ENCODE data around the gene SMAD3.

Gene SMAD3

DNA sequence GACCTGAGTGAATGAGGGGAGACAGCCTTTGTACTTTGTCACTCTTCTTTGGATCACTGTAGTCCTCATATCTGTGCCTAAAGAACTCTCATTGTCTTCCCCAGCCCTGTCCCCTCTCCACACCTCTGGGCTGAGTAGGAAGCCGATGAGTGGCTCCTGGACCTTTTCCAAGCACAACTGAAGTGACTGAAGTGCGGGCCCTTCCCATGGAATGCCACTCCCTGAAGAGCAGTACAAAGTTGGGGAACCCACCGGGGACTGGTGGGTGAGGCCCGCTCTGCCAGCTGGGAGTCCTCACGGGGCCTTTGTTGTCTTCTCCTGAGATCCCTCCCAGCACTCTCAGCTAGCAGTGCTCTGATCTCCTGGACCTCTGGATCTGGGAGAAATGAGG, 99.0 kb downstream of the SMAD3 start:
- Mint-ChIP-seq H3K4me1 (ENCODE audit: low read depth) (no peaks in the 10 kb centered on the region), H3K4me3 (no peak overlapping the region), H3K36me3 (no peaks in the 10 kb centered on the region), H3K27ac (no peak overlapping the region), H3K27me3 (no peaks in the 10 kb centered on the region), H3K9me3 (ENCODE audit: low read depth) (no peaks in the 10 kb centered on the region)

DNA sequence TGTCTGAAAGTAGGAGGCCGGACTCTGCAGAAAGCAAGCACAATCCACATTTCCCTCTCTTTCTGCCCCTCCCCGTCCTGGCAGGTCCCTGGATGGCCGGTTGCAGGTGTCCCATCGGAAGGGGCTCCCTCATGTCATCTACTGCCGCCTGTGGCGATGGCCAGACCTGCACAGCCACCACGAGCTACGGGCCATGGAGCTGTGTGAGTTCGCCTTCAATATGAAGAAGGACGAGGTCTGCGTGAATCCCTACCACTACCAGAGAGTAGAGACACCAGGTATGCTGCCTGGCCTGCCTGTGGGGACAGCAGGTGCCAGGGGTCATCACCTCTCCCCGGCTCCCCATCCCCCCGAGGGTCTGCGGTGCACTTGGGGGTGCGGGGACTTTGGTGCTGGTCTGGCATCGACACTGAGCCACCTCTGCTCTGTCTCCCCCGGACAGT, 99.4 kb downstream of the SMAD3 start:
- Mint-ChIP-seq H3K27ac (no peak overlapping the region), H3K36me3 (no peaks in the 10 kb centered on the region), H3K4me3 (no peak overlapping the region), H3K9me3 (ENCODE audit: low read depth) (no peaks in the 10 kb centered on the region), H3K27me3 (no peaks in the 10 kb centered on the region), H3K4me1 (ENCODE audit: low read depth) (no peaks in the 10 kb centered on the region)

DNA sequence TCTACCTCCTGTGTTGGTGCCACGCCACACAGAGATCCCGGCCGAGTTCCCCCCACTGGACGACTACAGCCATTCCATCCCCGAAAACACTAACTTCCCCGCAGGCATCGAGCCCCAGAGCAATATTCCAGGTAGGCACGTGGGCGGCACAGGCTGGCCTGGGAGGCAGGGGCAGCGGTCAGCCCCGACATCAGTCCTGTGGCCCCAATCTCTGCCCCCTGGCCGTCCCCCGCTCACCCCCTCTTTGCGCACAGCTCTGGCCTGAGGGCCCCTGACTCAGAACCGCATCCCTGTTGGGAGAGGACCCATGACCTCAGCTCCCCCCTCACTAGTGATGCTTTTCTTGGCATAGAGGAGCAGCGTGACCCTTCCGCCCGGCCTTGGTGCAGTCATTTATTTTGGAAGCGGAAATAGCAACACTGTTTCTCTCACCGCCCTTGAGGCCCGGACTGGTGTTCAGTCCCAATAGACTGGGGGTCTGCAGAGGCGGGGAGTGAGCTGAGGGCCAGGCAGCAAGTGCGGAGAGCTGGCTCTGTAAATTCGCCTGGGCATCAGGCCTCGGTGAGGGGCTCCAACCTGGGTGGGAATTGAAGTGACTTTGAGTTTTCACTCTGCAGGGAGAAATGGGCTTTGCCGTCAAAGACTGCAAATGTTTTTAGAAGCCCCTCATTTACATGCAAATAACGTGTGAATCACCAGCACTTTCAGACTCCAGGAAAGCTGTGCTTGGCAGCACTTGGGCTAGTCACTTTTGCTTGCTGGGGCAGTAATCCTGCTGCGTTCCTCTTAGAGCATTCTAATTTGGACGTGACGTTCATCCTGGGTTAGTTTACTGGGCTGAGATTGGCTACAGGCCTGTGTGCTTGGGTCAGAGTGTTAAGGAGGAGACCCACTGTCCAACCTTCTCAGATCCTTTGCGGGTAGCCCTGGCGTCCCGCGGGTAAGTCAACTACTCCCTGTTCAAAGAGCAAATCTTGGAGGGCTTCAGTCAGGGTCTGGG, 100.2 kb downstream of the SMAD3 start:
- peaks cover 2% of the 10 kb centered on the region for H3K36me3 Mint-ChIP-seq
- no peaks in the 10 kb centered on the region for H3K27me3 Mint-ChIP-seq
- no peak overlapping the region for H3K27ac Mint-ChIP-seq
- H3K4me3 Mint-ChIP-seq: no peak overlapping the region
- H3K9me3 Mint-ChIP-seq (ENCODE audit: low read depth): no peaks in the 10 kb centered on the region
- H3K4me1 Mint-ChIP-seq (ENCODE audit: low read depth): no peaks in the 10 kb centered on the region

DNA sequence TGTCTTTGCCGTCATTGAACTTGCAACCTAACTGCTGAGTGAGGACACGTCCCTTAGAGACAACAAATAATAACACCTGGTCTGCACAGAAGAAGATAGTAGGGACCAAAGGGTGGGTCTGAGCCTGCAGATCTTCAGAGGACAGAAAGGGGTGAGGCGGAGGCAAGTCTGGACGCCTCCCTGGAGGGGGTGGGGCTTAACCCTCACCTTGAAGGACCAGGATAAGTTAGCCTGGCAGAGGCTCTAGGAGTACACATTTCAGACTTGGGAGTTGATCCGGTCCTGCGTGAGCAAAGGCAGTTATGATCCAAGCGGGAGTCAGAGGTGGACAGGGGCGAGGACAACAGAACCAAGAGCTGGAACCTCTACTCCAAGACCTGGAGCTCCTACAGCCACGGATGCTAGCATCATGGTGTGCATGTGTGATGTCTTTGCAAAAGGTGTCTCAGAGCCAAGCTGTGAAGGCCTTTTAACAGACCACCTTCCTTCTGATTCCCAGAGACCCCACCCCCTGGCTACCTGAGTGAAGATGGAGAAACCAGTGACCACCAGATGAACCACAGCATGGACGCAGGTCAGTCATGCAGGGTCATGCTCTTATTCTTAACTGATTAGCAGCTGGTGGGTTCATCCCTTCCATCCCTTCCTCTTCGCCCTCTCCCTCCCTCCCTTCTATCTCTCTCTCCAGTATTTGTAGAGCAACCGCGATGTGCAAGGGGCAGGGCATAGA, 101.0 kb downstream of the SMAD3 start:
- no peaks in the 10 kb centered on the region for H3K4me1 Mint-ChIP-seq (ENCODE audit: low read depth)
- no peaks in the 10 kb centered on the region for H3K27me3 Mint-ChIP-seq
- H3K27ac Mint-ChIP-seq: no peak overlapping the region
- peaks cover 6% of the 10 kb centered on the region for H3K36me3 Mint-ChIP-seq
- H3K4me3 Mint-ChIP-seq: no peak overlapping the region
- no peaks in the 10 kb centered on the region for H3K9me3 Mint-ChIP-seq (ENCODE audit: low read depth)

DNA sequence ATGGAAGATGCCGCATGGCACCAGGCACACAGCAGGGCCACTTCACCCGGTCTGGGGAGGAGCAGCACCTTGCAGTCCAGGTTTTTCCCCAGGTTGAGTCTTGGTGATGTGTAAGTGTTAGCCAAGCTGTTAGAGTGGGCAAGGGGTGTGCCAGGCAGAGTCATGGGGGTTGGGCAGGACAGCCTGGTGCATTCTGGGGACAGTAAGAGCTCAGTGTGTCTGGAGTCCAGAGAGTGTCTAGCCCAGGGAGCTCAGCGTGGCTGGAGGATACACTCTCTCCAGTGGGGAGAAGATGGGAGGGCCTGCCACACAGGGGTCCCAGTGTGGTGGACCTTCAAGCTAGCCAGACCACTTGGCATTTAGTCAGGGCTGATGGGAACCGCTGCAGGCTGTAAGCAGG, 101.7 kb downstream of the SMAD3 start:
- Mint-ChIP-seq H3K9me3 (ENCODE audit: low read depth) (no peaks in the 10 kb centered on the region), H3K36me3 (peaks cover 6% of the 10 kb centered on the region), H3K4me3 (no peak overlapping the region), H3K27ac (no peak overlapping the region), H3K27me3 (no peaks in the 10 kb centered on the region), H3K4me1 (ENCODE audit: low read depth) (no peaks in the 10 kb centered on the region)

DNA sequence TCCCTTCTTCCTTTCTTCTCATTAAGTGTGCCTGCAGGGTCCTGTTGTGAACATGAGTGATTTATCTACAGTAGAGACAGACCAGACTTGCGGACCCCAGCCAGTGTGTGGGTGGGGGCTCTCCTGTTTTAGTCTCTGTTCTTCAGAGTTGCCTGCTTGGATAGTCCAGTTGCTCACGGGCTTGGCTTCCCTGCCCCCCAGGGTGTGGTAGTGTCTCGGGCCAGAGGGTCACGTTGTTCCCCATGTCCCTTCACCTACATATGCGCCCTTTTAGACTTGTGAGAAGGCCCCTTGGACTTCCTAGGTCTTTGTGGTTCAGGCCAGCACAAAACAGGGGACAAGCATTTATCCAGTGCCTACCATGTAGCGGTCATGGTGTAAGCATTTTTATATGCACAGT, 103.3 kb downstream of the SMAD3 start:
- peaks cover 6% of the 10 kb centered on the region for H3K36me3 Mint-ChIP-seq
- peaks cover 7% of the 10 kb centered on the region for H3K4me1 Mint-ChIP-seq (ENCODE audit: low read depth)
- H3K27me3 Mint-ChIP-seq: no peaks in the 10 kb centered on the region
- H3K27ac Mint-ChIP-seq: no peak overlapping the region
- H3K9me3 Mint-ChIP-seq (ENCODE audit: low read depth): no peaks in the 10 kb centered on the region
- no peak overlapping the region for H3K4me3 Mint-ChIP-seq

DNA sequence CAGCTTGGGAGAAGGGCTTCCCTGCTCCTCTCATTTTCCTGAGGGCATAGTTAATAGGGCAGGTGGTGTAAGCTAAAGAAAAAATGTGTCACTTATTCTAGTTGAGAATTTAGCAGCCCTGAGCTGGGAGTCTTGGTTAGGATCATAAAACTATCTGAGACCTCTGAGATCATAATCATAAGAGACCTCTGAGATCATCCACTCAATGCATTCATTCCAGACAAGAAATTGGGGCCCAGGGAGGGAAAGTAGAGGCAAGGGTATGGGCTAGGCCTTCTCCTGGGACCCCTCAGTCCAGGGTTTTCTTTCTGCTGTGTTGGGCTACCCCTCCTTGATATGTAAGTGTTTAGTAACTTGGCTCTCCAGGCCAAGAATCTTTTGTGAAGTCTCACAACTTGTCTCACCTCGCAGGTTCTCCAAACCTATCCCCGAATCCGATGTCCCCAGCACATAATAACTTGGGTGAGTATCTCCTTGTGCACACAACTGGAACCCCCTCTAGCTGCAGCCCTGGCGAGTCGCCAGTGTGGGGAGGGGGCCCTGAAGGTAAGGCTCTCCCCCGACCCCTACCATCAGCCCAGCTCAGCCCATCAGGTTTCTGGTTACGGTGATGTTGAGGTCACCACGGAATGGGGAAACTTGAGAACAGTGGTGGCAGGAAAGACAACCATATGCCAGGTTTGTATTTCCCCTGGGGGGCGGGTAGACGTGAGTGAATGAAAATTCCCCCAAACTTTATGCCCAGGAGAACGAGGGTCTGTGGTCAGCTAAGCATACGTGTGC, 104.9 kb downstream of the SMAD3 start:
- Mint-ChIP-seq H3K27me3 (no peaks in the 10 kb centered on the region), H3K4me3 (no peak overlapping the region), H3K4me1 (ENCODE audit: low read depth) (peaks cover 19% of the 10 kb centered on the region), H3K27ac (no peak overlapping the region), H3K9me3 (ENCODE audit: low read depth) (no peaks in the 10 kb centered on the region), H3K36me3 (peaks cover 6% of the 10 kb centered on the region)

DNA sequence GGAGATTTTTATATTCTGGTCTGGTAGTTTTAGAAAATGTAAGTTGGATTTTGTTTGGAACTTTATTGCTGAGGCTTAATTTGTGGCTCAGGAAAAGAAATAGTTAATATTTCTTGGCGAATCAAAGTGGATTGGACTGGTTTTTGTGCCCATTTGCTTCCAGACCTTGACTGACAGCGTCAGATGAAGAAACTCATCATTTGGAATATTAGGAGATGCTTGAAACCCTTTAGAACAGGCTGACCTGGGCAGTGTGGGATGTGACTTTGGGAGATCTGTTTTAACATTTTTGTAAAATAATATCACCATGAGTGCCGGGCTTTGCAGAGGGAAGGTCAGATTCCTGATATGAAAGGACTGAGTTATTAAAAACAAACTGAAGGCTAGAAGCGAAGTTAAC, 106.1 kb downstream of the SMAD3 start:
- H3K36me3 Mint-ChIP-seq: peaks cover 6% of the 10 kb centered on the region
- no peaks in the 10 kb centered on the region for H3K27me3 Mint-ChIP-seq
- no peaks in the 10 kb centered on the region for H3K9me3 Mint-ChIP-seq (ENCODE audit: low read depth)
- H3K27ac Mint-ChIP-seq: no peak overlapping the region
- H3K4me1 Mint-ChIP-seq (ENCODE audit: low read depth): peaks cover 29% of the 10 kb centered on the region
- no peak overlapping the region for H3K4me3 Mint-ChIP-seq

DNA sequence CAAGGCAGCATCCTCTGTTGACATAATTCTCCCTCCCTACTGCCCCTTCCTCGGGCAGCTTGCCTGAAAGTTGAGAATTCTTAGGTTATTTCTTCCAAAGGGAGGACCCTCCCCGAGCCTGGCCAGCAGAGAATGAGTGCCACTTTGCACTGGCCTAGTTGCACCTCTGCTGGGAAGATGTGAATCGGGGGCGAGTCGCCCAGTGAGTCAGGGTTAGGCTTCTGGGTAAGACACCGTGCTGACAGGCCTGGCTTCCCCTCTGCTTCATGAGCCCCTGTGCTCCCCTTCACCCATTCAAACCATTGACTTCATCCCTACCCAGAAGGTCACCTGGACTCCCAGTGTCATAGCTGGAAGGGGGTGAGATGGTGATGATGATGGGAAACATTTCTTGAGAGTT, 106.8 kb downstream of the SMAD3 start:
- H3K4me1 Mint-ChIP-seq (ENCODE audit: low read depth): peaks cover 32% of the 10 kb centered on the region
- peaks cover 6% of the 10 kb centered on the region for H3K36me3 Mint-ChIP-seq
- no peaks in the 10 kb centered on the region for H3K27me3 Mint-ChIP-seq
- H3K27ac Mint-ChIP-seq: peak overlapping the region; percentile 1
- H3K9me3 Mint-ChIP-seq (ENCODE audit: low read depth): no peaks in the 10 kb centered on the region
- H3K4me3 Mint-ChIP-seq: no peak overlapping the region

DNA sequence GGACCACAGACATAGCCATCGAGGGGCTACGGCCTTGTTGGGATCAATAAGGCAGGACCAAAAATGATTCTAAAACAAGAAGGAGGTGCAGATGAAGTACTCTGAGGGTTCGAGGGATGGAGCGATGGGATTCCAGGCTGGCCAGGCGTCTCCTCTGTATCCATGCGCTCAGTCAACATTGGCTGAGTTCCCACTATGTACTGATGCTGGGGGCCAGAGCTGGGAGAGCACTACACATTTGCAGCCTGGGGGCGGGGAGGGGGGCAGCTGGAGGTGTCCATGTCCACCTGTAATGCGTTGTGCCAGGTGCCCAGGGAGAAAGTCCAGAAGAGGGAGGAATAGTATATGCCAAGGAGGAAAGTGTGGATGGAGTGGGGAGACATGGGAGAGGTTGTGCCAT, 107.6 kb downstream of the SMAD3 start:
- peaks cover 32% of the 10 kb centered on the region for H3K4me1 Mint-ChIP-seq (ENCODE audit: low read depth)

DNA sequence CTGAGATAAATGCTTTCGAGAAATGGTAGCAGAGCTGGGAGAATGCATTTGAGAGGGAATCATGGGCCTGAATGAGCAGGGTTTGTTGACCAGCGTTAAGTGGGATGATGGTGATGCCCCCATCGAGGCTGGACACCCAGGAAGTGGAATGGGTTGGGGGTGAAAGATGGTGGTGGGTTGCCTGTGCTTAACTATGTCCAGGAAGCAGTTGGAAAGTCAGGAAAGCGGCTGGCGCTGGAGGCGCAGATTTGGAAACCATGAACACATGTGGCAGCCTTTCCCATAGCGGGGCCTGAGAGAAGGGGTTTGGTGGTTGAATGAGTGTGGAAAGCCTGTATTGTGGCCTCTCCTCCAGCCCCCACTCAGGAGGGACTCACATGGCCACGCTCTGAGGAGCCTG, 108.4 kb downstream of the SMAD3 start:
- no peak overlapping the region for H3K27ac Mint-ChIP-seq
- H3K9me3 Mint-ChIP-seq (ENCODE audit: low read depth): no peaks in the 10 kb centered on the region
- no peak overlapping the region for H3K4me3 Mint-ChIP-seq
- H3K27me3 Mint-ChIP-seq: no peaks in the 10 kb centered on the region
- peaks cover 32% of the 10 kb centered on the region for H3K4me1 Mint-ChIP-seq (ENCODE audit: low read depth)
- peaks cover 8% of the 10 kb centered on the region for H3K36me3 Mint-ChIP-seq

More for the DNA sequence above, 107.6 kb downstream of the SMAD3 start:
- peaks cover 6% of the 10 kb centered on the region for H3K36me3 Mint-ChIP-seq
- no peaks in the 10 kb centered on the region for H3K9me3 Mint-ChIP-seq (ENCODE audit: low read depth)
- H3K27ac Mint-ChIP-seq: peak overlapping the region; percentile 24
- no peak overlapping the region for H3K4me3 Mint-ChIP-seq
- H3K27me3 Mint-ChIP-seq: no peaks in the 10 kb centered on the region

DNA sequence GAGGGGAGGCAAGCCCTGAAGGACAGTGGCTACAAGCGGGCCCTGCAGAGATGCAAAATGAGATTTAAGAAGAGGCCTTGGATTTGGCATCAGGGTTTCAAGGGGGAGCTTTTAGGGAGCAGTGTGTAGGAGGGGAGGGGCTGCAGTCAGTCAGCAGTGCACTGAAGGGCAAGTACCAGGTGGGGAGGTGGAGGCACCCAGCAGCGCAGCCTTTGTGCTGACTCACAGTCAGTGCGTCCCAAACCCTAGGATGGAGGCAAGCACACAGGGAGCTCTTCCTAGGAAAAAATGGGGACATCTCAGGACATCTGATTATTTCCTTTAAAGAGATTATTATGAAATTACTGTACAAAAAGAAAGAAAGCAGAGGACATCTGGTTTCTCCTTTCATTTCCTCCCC, 109.0 kb downstream of the SMAD3 start:
- Mint-ChIP-seq H3K27me3 (no peaks in the 10 kb centered on the region), H3K27ac (peak overlapping the region; percentile 75), H3K36me3 (peaks cover 9% of the 10 kb centered on the region), H3K9me3 (ENCODE audit: low read depth) (no peaks in the 10 kb centered on the region), H3K4me3 (no peak overlapping the region), H3K4me1 (ENCODE audit: low read depth) (peaks cover 32% of the 10 kb centered on the region)

DNA sequence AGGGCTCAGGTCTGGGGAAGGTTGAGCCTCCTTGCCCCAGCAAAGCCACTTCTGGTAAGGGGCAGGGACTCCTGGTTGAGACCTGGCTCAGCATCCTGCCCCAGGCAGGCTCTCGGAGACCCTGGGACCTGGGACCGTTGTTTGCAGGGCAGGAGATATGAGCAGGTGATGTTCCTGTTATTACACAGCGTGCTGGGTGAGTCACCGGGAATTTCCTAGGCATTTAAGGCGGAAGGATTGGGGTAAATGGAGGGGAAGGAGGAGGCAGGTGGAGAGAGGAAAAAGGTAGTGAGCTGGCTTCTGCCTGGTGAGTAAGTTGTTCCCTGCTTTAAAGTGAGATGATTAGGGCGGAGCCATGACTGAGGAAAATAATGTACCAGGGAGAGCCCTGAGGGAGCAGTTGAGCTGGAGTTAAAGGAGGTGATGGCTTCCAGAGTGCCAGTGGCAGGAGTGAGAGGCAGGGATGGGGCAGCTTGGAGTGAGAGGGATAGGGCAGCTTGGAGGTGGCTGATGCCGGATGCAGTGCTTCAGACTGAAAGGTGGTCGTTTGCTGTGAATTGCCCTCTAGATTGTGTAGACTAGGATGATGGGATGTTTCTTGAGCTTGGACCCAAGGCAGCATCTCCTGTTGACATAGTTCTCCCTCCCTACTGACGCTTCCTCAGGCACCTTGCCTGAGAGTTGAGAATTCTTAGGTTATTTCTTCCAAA, 109.6 kb downstream of the SMAD3 start:
- no peaks in the 10 kb centered on the region for H3K27me3 Mint-ChIP-seq
- H3K36me3 Mint-ChIP-seq: peaks cover 11% of the 10 kb centered on the region
- peaks cover 32% of the 10 kb centered on the region for H3K4me1 Mint-ChIP-seq (ENCODE audit: low read depth)
- H3K9me3 Mint-ChIP-seq (ENCODE audit: low read depth): no peaks in the 10 kb centered on the region
- no peak overlapping the region for H3K4me3 Mint-ChIP-seq
- peak overlapping the region; percentile 75 for H3K27ac Mint-ChIP-seq

DNA sequence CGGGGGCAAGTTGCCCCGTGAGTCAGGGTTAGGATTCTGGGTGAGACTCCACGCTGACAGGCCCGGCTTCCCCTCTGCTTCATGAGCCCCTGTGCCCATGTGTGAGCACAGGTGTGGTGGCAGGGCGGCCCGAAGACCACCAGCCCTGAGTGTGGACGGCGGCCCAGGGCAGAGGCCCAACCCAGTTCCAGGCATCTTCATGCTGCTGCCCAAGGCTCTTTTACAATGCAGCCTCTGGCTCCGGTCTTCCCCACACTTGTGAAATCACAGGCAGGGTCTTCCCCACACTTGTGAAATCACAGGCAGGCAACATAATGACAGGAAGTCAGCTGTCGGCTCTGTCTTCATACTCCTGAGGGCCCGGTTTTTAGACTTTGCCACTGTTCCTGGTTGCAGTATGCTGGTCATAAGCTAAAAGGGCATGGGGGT, 110.3 kb downstream of the SMAD3 start:
- Mint-ChIP-seq H3K9me3 (ENCODE audit: low read depth) (no peaks in the 10 kb centered on the region), H3K4me3 (no peak overlapping the region), H3K36me3 (peaks cover 9% of the 10 kb centered on the region), H3K27me3 (no peaks in the 10 kb centered on the region), H3K27ac (no peak overlapping the region), H3K4me1 (ENCODE audit: low read depth) (peaks cover 32% of the 10 kb centered on the region)
